Natural killer cell (primary cell): Measurements from ENCODE around the gene RASGRP4. TPM values are rescaled to one million over a fixed set of nuclear protein-coding genes. Genes with fewer than 3 reads are reported as not detected.

Experiments
- ATAC-seq, 3 donors: fragments of 150-1000 bp in 2 of 3; fragments of 200-7000 bp in 1 of 3; cut with Tn5 transposase; 1 replicate in 1 of 3; 2 replicates in 2 of 3; pipeline ENCODE4 v1.10.0; 2021; ENCODE audit warnings: mild to moderate bottlenecking in 2 of 3, moderate library complexity in 2 of 3
- DNase-seq, 2 donors: peaks; one replicate each; pipeline versions ENCODE4 v3.0.0 to v3.0.0-alpha.2; 2013 to 2021; ENCODE audit warnings: mixed read lengths in 1 of 2
- H3K27ac ChIP-seq: one replicate; pipeline ENCODE4 v1.5.1; 2013; ENCODE audit warnings: mild to moderate bottlenecking, low read length
- H3K27me3 ChIP-seq: one replicate; pipeline ENCODE4 v1.6.1; 2013; ENCODE audit warnings: low read length; ENCODE audit not compliant: control insufficient read depth, insufficient read depth
- H3K36me3 ChIP-seq: one replicate; pipeline ENCODE4 v1.6.1; 2013; ENCODE audit warnings: low read length; ENCODE audit not compliant: control insufficient read depth, insufficient read depth
- H3K4me1 ChIP-seq: one replicate; pipeline ENCODE4 v1.6.1; 2013; ENCODE audit warnings: low read length; ENCODE audit not compliant: control insufficient read depth, insufficient read depth
- H3K4me3 ChIP-seq: one replicate; pipeline ENCODE4 v1.5.1; 2013; ENCODE audit warnings: low read length
- H3K9me3 ChIP-seq: one replicate; pipeline ENCODE4 v1.6.1; 2013; ENCODE audit warnings: low read length; ENCODE audit not compliant: control insufficient read depth, insufficient read depth
- H3K27ac Mint-ChIP-seq, 2 donors: one replicate each; pipeline ENCODE4 v1.8.0; 2022; ENCODE audit warnings: mild to moderate bottlenecking in 2 of 2, mixed read lengths in 2 of 2, moderate library complexity in 1 of 2
- H3K27me3 Mint-ChIP-seq, 2 donors: one replicate each; pipeline ENCODE4 v1.8.0; 2022; ENCODE audit warnings: low read depth in 2 of 2, mixed read lengths in 2 of 2
- H3K36me3 Mint-ChIP-seq: one replicate; pipeline ENCODE4 v1.8.0; 2022; ENCODE audit warnings: mixed read lengths
- H3K4me1 Mint-ChIP-seq, 2 donors: one replicate each; pipeline ENCODE4 v1.8.0; 2022; ENCODE audit warnings: mixed read lengths in 2 of 2
- H3K4me3 Mint-ChIP-seq: one replicate; pipeline ENCODE4 v1.8.0; 2022; ENCODE audit warnings: mild to moderate bottlenecking, moderate library complexity, mixed read lengths
- H3K9me3 Mint-ChIP-seq, 2 donors: one replicate each; pipeline ENCODE4 v1.8.0; 2022; ENCODE audit warnings: mixed read lengths in 2 of 2
- WGBS: methylation state at CpG from one replicate; pipeline ENCODE4 v1.1.7; 2013; ENCODE audit warnings: missing lambda C conversion rate; ENCODE audit not compliant: insufficient coverage; 5-methylcytosine and 5-hydroxymethylcytosine counted together
- intact Hi-C: fragments of 100-400 bp; cut with micrococcal nuclease; formaldehyde crosslinking; loops from one replicate; pipeline ENCODE4 v1.14.2; 2022
- total RNA-seq, 4 donors: library from RNA; stranded (reverse); fragments of 120-200 nt in 1 of 4; gene quantifications; one replicate each; pipeline versions ENCODE4 v1.2.3 to v1.2.4, GENCODE V29; 2013 to 2022
- TF ChIP-seq, protein P1 (sequence below): fragments of 200-600 bp; IDR thresholded peaks from one replicate; pipeline ENCODE4 v1.8.0; 2022; ENCODE audit warnings: antibody characterized with exemption

RASGRP4 gene
- total RNA-seq, 3 donors from 2014 or later (not counting 1 experiment from before 2014, with no cell fraction given): 2.3 to 9.3 (median 5.7) TPM

- WGBS: 7% methylated on average over 86 of the region's 86 CpGs
- H3K4me3 Mint-ChIP-seq: peak overlapping the region; percentile 59
- no peak overlapping the region for H3K4me3 ChIP-seq
- no peaks in the 10 kb centered on the region for H3K9me3 ChIP-seq
- H3K27me3 Mint-ChIP-seq: peaks cover 44 to 48% of the 10 kb centered on the region in 2 donors
- ATAC-seq (peak; percentile 64 to 76 (median 65)), DNase-seq (peak in 1 of 2 donors; percentile 73)
- no peaks in the 10 kb centered on the region for H3K9me3 Mint-ChIP-seq
- intact Hi-C loops: no loop called here
- no peak overlapping the region for H3K27ac ChIP-seq
- no peaks in the 10 kb centered on the region for H3K36me3 ChIP-seq
- H3K4me1 Mint-ChIP-seq: peaks cover 7 to 21% of the 10 kb centered on the region in 2 donors
- no peak overlapping the region for H3K27ac Mint-ChIP-seq
- TF ChIP-seq, protein P1, sequence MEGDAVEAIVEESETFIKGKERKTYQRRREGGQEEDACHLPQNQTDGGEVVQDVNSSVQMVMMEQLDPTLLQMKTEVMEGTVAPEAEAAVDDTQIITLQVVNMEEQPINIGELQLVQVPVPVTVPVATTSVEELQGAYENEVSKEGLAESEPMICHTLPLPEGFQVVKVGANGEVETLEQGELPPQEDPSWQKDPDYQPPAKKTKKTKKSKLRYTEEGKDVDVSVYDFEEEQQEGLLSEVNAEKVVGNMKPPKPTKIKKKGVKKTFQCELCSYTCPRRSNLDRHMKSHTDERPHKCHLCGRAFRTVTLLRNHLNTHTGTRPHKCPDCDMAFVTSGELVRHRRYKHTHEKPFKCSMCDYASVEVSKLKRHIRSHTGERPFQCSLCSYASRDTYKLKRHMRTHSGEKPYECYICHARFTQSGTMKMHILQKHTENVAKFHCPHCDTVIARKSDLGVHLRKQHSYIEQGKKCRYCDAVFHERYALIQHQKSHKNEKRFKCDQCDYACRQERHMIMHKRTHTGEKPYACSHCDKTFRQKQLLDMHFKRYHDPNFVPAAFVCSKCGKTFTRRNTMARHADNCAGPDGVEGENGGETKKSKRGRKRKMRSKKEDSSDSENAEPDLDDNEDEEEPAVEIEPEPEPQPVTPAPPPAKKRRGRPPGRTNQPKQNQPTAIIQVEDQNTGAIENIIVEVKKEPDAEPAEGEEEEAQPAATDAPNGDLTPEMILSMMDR: no peak
- peaks cover 20% of the 10 kb centered on the region for H3K27me3 ChIP-seq
- H3K36me3 Mint-ChIP-seq: no peaks in the 10 kb centered on the region
- H3K4me1 ChIP-seq: peaks cover 11% of the 10 kb centered on the region
Measured at GRCh38 chr19:38395381-38396114, 30.5 kb downstream of the RASGRP4 start.

DNA sequence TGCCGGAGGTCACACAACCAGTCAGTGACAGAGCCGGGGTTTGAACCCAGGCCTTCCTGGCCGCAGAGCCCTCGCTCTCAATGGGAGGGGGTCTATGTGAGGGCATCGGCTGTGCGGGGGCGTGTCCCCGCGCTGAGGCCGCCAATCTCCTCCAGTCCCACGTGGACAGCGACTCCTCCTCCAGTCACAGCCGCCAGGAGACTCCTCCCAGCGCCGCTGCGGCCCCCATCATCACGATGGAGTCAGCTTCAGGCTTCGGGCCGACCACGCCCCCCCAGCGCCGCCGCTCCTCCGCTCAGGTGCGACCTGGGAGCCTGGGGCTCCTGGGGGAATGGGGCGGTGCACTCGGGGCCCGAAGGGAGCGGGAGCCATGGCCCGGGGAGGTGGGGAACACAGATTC is 31.5 kb downstream of the RASGRP4 start:
- intact Hi-C loops: no loop called here
- DNase-seq: peak in 1 of 2 donors; percentile 77
- peaks cover 7 to 26% of the 10 kb centered on the region in 2 donors for H3K4me1 Mint-ChIP-seq
- TF ChIP-seq, protein P1: no peak
- no peaks in the 10 kb centered on the region for H3K36me3 Mint-ChIP-seq
- Histone ChIP-seq H3K9me3 (no peaks in the 10 kb centered on the region), H3K36me3 (no peaks in the 10 kb centered on the region), H3K4me3 (no peak overlapping the region), H3K27me3 (peaks cover 20% of the 10 kb centered on the region), H3K4me1 (peaks cover 11% of the 10 kb centered on the region), H3K27ac (no peak overlapping the region)
- 7% methylated on average over 30 of the region's 30 CpGs for WGBS
- peaks cover 34 to 41% of the 10 kb centered on the region in 2 donors for H3K27me3 Mint-ChIP-seq
- H3K9me3 Mint-ChIP-seq: no peaks in the 10 kb centered on the region
- ATAC-seq: peak; percentile 48 to 81 (median 69)
- no peak overlapping the region for H3K4me3 Mint-ChIP-seq
- no peak overlapping the region for H3K27ac Mint-ChIP-seq

GRCh38 chr19:38392707-38393308 is 33.2 kb downstream of the RASGRP4 start:
- peaks cover 13 to 32% of the 10 kb centered on the region in 2 donors for H3K4me1 Mint-ChIP-seq
- H3K36me3 ChIP-seq: no peaks in the 10 kb centered on the region
- H3K9me3 ChIP-seq: no peaks in the 10 kb centered on the region
- peaks cover 34 to 41% of the 10 kb centered on the region in 2 donors for H3K27me3 Mint-ChIP-seq
- H3K27ac Mint-ChIP-seq: no peak overlapping the region
- H3K27me3 ChIP-seq: peaks cover 20% of the 10 kb centered on the region
- H3K4me1 ChIP-seq: peaks cover 25% of the 10 kb centered on the region
- TF ChIP-seq, protein P1: no peak
- no peak overlapping the region for H3K4me3 Mint-ChIP-seq
- 82% methylated on average over 6 of the region's 6 CpGs for WGBS
- H3K36me3 Mint-ChIP-seq: no peaks in the 10 kb centered on the region
- no peak for ATAC-seq
- no peak overlapping the region for H3K27ac ChIP-seq
- H3K4me3 ChIP-seq: no peak overlapping the region
- intact Hi-C loops: no loop called here
- no peak for DNase-seq
- no peaks in the 10 kb centered on the region for H3K9me3 Mint-ChIP-seq
